ENCODE measurements around the gene FURIN. TPM values are rescaled to one million over a fixed set of nuclear protein-coding genes. Genes with fewer than 3 reads are reported as not detected.

FURIN gene
- polyA plus RNA-seq, 1 of the 3 experiments (the other 2 are of a cell fraction), result 40.8 TPM

DNA sequence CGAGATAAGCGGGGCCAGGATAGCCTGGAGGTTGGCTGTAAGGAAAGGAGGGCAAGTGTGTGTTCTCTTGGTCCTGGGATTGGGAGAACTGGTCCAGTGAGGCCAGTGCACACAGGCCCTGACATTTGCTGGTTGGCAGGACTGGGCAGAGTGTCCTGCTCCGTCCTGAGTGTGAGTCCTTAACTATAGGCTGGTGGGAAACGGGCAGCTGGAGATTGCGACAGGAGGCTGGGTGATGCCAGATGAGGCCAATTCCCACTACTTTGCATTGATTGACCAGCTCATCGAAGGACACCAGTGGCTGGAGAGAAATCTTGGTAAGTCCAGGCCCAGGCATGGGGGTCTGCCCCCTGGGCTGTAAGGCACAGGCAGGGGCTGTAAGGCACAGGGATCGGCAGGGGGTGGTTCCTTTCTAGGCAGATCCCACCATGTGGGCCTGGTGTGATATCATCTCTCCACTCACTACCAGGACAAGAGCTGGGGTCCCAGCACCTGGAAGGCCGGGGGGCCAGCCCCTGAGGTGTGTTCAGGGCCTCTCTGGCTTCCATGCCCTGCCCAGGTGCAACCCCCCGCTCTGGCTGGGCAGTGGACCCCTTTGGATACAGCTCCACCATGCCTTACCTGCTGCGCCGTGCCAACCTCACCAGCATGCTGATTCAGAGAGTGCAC is 37.9 kb downstream of the FURIN start (continued):
- no peak for TF ChIP-seq TAF1 (IDR thresholded peaks at IDR 0.05; ENCODE audit: borderline replicate concordance, low read depth, low read length)
- no peak for TF ChIP-seq FOXM1 (IDR thresholded peaks at IDR 0.05; ENCODE audit: low read depth)
- TF ChIP-seq SMC3 (IDR thresholded peaks at IDR 0.05; ENCODE audit: low read depth, low read length), result no peak
- TF ChIP-seq RFX5 (IDR thresholded peaks at IDR 0.05; ENCODE audit: low read length), result no peak

DNA sequence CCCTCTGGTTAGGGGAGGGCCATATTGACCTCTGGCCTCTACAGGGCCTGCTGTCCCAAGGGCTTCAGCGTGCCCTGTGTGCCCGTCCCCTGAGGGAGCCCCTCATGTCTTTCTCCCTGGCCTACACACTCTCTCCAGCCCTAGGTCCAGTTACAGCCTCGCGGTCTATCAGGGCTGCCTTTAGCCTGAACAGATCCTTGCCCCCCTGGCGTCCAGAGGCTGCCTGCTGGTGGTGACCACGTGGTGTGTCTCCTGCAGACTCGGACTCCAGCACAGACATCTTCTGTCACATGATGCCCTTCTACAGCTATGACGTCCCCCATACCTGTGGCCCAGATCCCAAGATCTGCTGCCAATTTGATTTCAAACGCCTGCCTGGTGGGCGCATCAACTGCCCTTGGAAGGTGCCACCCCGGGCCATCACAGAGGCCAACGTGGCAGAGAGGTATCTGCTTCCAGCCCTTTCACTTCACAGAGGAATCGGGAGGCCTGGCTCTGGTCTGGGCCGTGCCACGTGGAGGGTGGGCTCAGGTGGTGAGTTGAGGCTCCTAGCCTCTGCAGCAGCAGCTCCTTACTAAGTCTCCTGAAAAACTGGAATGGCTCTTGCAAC is 38.8 kb downstream of the FURIN start:
- no peaks in the 10 kb centered on the region for H3K9me2 ChIP-seq
- no peak overlapping the region for H3K4me2 ChIP-seq
- peaks cover 0 to 51% of the 10 kb centered on the region in 2 experiments for H3K36me3 ChIP-seq (replicated peaks in 1 of 2; ENCODE audit: control insufficient read depth in 1 of 2, insufficient read depth in 2 of 2, low read length in 1 of 2)
- WGBS (ENCODE audit: low lambda C conversion rate), result 66% methylated on average over 7 of the region's 15 CpGs
- TF ChIP-seq, protein P1, sequence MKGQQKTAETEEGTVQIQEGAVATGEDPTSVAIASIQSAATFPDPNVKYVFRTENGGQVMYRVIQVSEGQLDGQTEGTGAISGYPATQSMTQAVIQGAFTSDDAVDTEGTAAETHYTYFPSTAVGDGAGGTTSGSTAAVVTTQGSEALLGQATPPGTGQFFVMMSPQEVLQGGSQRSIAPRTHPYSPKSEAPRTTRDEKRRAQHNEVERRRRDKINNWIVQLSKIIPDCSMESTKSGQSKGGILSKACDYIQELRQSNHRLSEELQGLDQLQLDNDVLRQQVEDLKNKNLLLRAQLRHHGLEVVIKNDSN (IDR thresholded peaks at IDR 0.05; ENCODE audit: borderline replicate concordance, low read depth), result no peak
- no peaks in the 10 kb centered on the region for H3K79me2 ChIP-seq (ENCODE audit: insufficient read depth)
- DNase-seq, result no peak
- H3F3A ChIP-seq (replicated peaks; ENCODE audit: insufficient read depth), result peaks cover 2% of the 10 kb centered on the region
- H3K27ac ChIP-seq (ENCODE audit: low read depth in 2 of 2, low read length in 1 of 2), result no peak overlapping the region
- CTCF ChIA-PET, result interaction anchor here (2.8 kb wide), 1 partner anchor 21 kb away, joined by 10 read pairs; no protein-coding TSS in a partner anchor
- H3K4me3 ChIP-seq (ENCODE audit: low read depth in 2 of 2, low read length in 1 of 2), result no peak overlapping the region
- H3K27me3 ChIP-seq (ENCODE audit: insufficient read depth), result no peaks in the 10 kb centered on the region
- no peak overlapping the region for H3K9ac ChIP-seq
- H2AFZ ChIP-seq (ENCODE audit: low read depth), result no peak overlapping the region
- H4K20me1 ChIP-seq (ENCODE audit: insufficient read depth), result no peaks in the 10 kb centered on the region
- POLR2A ChIA-PET, result no interaction called here
- no peaks in the 10 kb centered on the region for H3K9me3 ChIP-seq
- peaks cover 3 to 7% of the 10 kb centered on the region in 2 experiments; a peak in 2 of 4 replicates for H3K4me1 ChIP-seq (ENCODE audit: control insufficient read depth in 1 of 2, insufficient read depth in 2 of 2, low read depth in 1 of 2, low read length in 1 of 2)

DNA sequence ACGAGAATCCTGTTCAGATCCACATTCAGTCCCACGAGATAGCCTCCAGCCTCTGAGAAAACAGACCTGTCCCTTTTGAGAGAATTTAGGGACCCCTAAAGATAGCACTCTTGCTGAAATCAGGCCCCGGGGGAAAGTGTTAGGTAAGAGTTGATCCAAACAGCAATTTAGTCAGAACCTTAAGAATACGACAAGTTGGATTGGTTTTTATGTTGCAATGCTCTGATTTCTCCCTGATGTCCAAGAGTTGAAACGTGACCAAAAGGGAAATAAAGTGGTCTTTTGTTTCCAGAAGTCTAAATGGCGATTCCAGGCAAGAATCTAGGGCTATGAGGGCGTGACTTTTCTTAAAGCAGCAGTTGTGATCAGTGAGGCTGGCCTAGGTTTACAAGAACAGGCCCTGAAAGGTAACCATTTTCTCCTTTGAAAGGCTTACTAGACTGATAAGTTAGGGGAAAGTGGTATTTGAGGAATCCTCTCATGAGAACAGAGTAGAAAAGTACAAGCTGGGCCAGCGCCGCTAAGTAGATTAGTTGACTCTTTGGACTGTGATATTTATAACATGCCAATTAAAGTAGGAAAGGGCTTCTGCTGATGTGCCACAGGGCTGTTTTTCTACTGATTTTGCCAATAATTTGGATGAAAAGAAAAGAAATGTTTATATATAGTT is 39.6 kb downstream of the FURIN start:
- H2AFZ ChIP-seq (ENCODE audit: low read depth), result no peak overlapping the region
- no peaks in the 10 kb centered on the region for H4K20me1 ChIP-seq (ENCODE audit: insufficient read depth)
- H3K4me1 ChIP-seq (ENCODE audit: control insufficient read depth in 1 of 2, insufficient read depth in 2 of 2, low read depth in 1 of 2, low read length in 1 of 2), result peaks cover 3 to 7% of the 10 kb centered on the region in 2 experiments; a peak in 2 of 4 replicates
- no peak overlapping the region for H3K9ac ChIP-seq
- no peaks in the 10 kb centered on the region for H3K27me3 ChIP-seq (ENCODE audit: insufficient read depth)
- ChIA-PET POLR2A (no interaction called here), CTCF (no interaction called here)
- DNase-seq, result no peak
- H3K27ac ChIP-seq (ENCODE audit: low read depth in 2 of 2, low read length in 1 of 2), result no peak overlapping the region
- no peaks in the 10 kb centered on the region for H3K9me2 ChIP-seq
- no peaks in the 10 kb centered on the region for H3F3A ChIP-seq (replicated peaks; ENCODE audit: insufficient read depth)
- no peaks in the 10 kb centered on the region for H3K9me3 ChIP-seq
- peaks cover 0 to 59% of the 10 kb centered on the region in 2 experiments for H3K36me3 ChIP-seq (replicated peaks in 1 of 2; ENCODE audit: control insufficient read depth in 1 of 2, insufficient read depth in 2 of 2, low read length in 1 of 2)
- no peak overlapping the region for H3K4me3 ChIP-seq (ENCODE audit: low read depth in 2 of 2, low read length in 1 of 2)
- no peaks in the 10 kb centered on the region for H3K79me2 ChIP-seq (ENCODE audit: insufficient read depth)
- 95% methylated on average over 9 of the region's 9 CpGs for WGBS (ENCODE audit: low lambda C conversion rate)
- no peak overlapping the region for H3K4me2 ChIP-seq
- TF ChIP-seq, protein P2, sequence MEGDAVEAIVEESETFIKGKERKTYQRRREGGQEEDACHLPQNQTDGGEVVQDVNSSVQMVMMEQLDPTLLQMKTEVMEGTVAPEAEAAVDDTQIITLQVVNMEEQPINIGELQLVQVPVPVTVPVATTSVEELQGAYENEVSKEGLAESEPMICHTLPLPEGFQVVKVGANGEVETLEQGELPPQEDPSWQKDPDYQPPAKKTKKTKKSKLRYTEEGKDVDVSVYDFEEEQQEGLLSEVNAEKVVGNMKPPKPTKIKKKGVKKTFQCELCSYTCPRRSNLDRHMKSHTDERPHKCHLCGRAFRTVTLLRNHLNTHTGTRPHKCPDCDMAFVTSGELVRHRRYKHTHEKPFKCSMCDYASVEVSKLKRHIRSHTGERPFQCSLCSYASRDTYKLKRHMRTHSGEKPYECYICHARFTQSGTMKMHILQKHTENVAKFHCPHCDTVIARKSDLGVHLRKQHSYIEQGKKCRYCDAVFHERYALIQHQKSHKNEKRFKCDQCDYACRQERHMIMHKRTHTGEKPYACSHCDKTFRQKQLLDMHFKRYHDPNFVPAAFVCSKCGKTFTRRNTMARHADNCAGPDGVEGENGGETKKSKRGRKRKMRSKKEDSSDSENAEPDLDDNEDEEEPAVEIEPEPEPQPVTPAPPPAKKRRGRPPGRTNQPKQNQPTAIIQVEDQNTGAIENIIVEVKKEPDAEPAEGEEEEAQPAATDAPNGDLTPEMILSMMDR (IDR thresholded peaks at IDR 0.05), result no peak
- TF ChIP-seq RAD21 (IDR thresholded peaks at IDR 0.05; ENCODE audit: low read length) (no peak), JUND (IDR thresholded peaks at IDR 0.05) (no peak), EP300 (IDR thresholded peaks at IDR 0.05; ENCODE audit: borderline replicate concordance in 1 of 2, low read depth in 1 of 2, low read length in 1 of 2) (no peak), EZH2phosphoT487 (IDR thresholded peaks at IDR 0.05; ENCODE audit: borderline replicate concordance, low read depth) (no peak), FOSL2 (IDR thresholded peaks at IDR 0.05; ENCODE audit: borderline replicate concordance, low read depth) (no peak), FOXJ3 (CRISPR knock-in tag; IDR thresholded peaks at IDR 0.05) (no peak), RCOR1 (IDR thresholded peaks at IDR 0.05; ENCODE audit: low read length) (no peak), RXRA (IDR thresholded peaks at IDR 0.05; ENCODE audit: borderline replicate concordance, low read depth) (no peak), TEAD4 (IDR thresholded peaks at IDR 0.05; ENCODE audit: borderline replicate concordance, insufficient read depth) (no peak), NFIC (IDR thresholded peaks at IDR 0.05; ENCODE audit: borderline replicate concordance) (no peak), SMC3 (IDR thresholded peaks at IDR 0.05; ENCODE audit: low read depth, low read length) (no peak), POLR2AphosphoS5 (IDR thresholded peaks at IDR 0.05; ENCODE audit: low read depth, low read length) (no peak)
- TF ChIP-seq, protein P3, sequence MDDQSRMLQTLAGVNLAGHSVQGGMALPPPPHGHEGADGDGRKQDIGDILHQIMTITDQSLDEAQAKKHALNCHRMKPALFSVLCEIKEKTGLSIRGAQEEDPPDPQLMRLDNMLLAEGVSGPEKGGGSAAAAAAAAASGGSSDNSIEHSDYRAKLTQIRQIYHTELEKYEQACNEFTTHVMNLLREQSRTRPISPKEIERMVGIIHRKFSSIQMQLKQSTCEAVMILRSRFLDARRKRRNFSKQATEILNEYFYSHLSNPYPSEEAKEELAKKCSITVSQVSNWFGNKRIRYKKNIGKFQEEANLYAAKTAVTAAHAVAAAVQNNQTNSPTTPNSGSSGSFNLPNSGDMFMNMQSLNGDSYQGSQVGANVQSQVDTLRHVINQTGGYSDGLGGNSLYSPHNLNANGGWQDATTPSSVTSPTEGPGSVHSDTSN (IDR thresholded peaks at IDR 0.05), result no peak
- TF ChIP-seq, protein P4, sequence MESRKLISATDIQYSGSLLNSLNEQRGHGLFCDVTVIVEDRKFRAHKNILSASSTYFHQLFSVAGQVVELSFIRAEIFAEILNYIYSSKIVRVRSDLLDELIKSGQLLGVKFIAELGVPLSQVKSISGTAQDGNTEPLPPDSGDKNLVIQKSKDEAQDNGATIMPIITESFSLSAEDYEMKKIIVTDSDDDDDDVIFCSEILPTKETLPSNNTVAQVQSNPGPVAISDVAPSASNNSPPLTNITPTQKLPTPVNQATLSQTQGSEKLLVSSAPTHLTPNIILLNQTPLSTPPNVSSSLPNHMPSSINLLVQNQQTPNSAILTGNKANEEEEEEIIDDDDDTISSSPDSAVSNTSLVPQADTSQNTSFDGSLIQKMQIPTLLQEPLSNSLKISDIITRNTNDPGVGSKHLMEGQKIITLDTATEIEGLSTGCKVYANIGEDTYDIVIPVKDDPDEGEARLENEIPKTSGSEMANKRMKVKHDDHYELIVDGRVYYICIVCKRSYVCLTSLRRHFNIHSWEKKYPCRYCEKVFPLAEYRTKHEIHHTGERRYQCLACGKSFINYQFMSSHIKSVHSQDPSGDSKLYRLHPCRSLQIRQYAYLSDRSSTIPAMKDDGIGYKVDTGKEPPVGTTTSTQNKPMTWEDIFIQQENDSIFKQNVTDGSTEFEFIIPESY (IDR thresholded peaks at IDR 0.05; ENCODE audit: borderline replicate concordance, low read depth), result no peak
